ENCODE results near the gene IL22RA1. TPM values are rescaled to one million over a fixed set of nuclear protein-coding genes. Genes with fewer than 3 reads are reported as not detected.

Gene IL22RA1
- total RNA-seq, 1 donor from 2014 or later, result 0.83 TPM

GRCh38 chr1:24111996-24112779, 30.8 kb downstream of the IL22RA1 start, which contains the start of gene MYOM3:
MYOM3 (minus strand) TSS chr1:24112135; CDS start chr1:24108636, 3,499 bp downstream.
- intact Hi-C loops (cut with DNase I), result no loop called here
- ATAC-seq (peak; percentile 91), DNase-seq (peak; percentile 83)
- peaks cover 8% of the 10 kb centered on the region for H3K4me1 ChIP-seq
- H3K9me3 ChIP-seq, result no peaks in the 10 kb centered on the region
- peaks cover 5% of the 10 kb centered on the region for H3K27me3 ChIP-seq (ENCODE audit: low read depth)
- peak within 1 kb of the TSS; percentile 11 for H3K4me3 ChIP-seq
- TF ChIP-seq CTCF (IDR thresholded peaks at IDR 0.05), result peak; percentile 44
- no peaks in the 10 kb centered on the region for H3K36me3 ChIP-seq
- H3K27ac ChIP-seq, result no peak within 1 kb of the TSS

- TF ChIP-seq CTCF (IDR thresholded peaks at IDR 0.05), result no peak
- peaks cover 8% of the 10 kb centered on the region for H3K4me1 ChIP-seq
- no peaks in the 10 kb centered on the region for H3K36me3 ChIP-seq
- H3K27me3 ChIP-seq (ENCODE audit: low read depth), result peaks cover 5% of the 10 kb centered on the region
- DNase-seq (peak; percentile 46), ATAC-seq (no peak)
- no peak overlapping the region for H3K27ac ChIP-seq
- H3K9me3 ChIP-seq, result no peaks in the 10 kb centered on the region
- H3K4me3 ChIP-seq, result no peak overlapping the region
- intact Hi-C loops (cut with DNase I), result no loop called here
Observed at GRCh38 chr1:24111262-24111995, 31.5 kb downstream of the IL22RA1 start.

- H3K4me1 ChIP-seq, result peaks cover 8% of the 10 kb centered on the region
- intact Hi-C loops (cut with DNase I), result no loop called here
- no peaks in the 10 kb centered on the region for H3K36me3 ChIP-seq
- peaks cover 5% of the 10 kb centered on the region for H3K27me3 ChIP-seq (ENCODE audit: low read depth)
- no peak for TF ChIP-seq CTCF (IDR thresholded peaks at IDR 0.05)
- ATAC-seq (no peak), DNase-seq (peak; percentile 41)
- no peaks in the 10 kb centered on the region for H3K9me3 ChIP-seq
- H3K27ac ChIP-seq, result no peak overlapping the region
- no peak overlapping the region for H3K4me3 ChIP-seq
Observed at GRCh38 chr1:24110642-24111261, 32.2 kb downstream of the IL22RA1 start.

GRCh38 chr1:24109686-24110475, 33.1 kb downstream of the IL22RA1 start:
- no peaks in the 10 kb centered on the region for H3K9me3 ChIP-seq

More at GRCh38 chr1:24109686-24110475, 33.1 kb downstream of the IL22RA1 start:
- Histone ChIP-seq H3K4me3 (no peak overlapping the region), H3K36me3 (no peaks in the 10 kb centered on the region), H3K27ac (no peak overlapping the region), H3K4me1 (peaks cover 8% of the 10 kb centered on the region), H3K27me3 (ENCODE audit: low read depth) (peaks cover 5% of the 10 kb centered on the region)
- ATAC-seq, result no peak
- DNase-seq, result peak; percentile 41
- TF ChIP-seq CTCF (IDR thresholded peaks at IDR 0.05), result no peak
- intact Hi-C loops (cut with DNase I), result no loop called here

Data from lower lobe of right lung (tissue), 2 donors.